HG03457 (cell line): ENCODE data around the gene RBAK.
"Not testable (repeated sequence)": the region's sequence is repeated elsewhere in the genome, so short reads cannot be mapped to it uniquely, and the experiment has no call there.

ENCODE experiments used
- ATAC-seq: cut with Tn5 transposase; IDR thresholded peaks from one replicate; pipeline ENCODE4 v1.9.1; 2021; ENCODE audit warnings: moderate number of reproducible peaks; ENCODE audit not compliant: unreplicated experiment

Gene RBAK

GRCh38 chr7:5050676-5051075, 5.0 kb downstream of the RBAK start:
- no peak for ATAC-seq

- ATAC-seq, result not testable (repeated sequence)
Measured at GRCh38 chr7:5051731-5052130, 6.1 kb downstream of the RBAK start.

GRCh38 chr7:5053175-5053574, 7.5 kb downstream of the RBAK start:
- no peak for ATAC-seq

GRCh38 chr7:5063698-5064097, 18.0 kb downstream of the RBAK start:
- no peak for ATAC-seq

GRCh38 chr7:5064391-5065106, 18.9 kb downstream of the RBAK start:
- ATAC-seq, result no peak

GRCh38 chr7:5065107-5065407, 19.4 kb downstream of the RBAK start:
- ATAC-seq, result no peak

- ATAC-seq, result no peak
Measured at GRCh38 chr7:5068521-5068920, 22.9 kb downstream of the RBAK start.

GRCh38 chr7:5070206-5070605, 24.5 kb downstream of the RBAK start:
- ATAC-seq, result no peak

GRCh38 chr7:5075187-5075586, 29.5 kb downstream of the RBAK start:
- not testable (repeated sequence) for ATAC-seq

- no peak for ATAC-seq
Measured at GRCh38 chr7:5077740-5078139, 32.1 kb downstream of the RBAK start.

- ATAC-seq, result no peak
Measured at GRCh38 chr7:5082806-5083205, 37.1 kb downstream of the RBAK start.

- no peak for ATAC-seq
Measured at GRCh38 chr7:5083311-5083711, 37.7 kb downstream of the RBAK start.

GRCh38 chr7:5086256-5086655, 40.6 kb downstream of the RBAK start:
- ATAC-seq, result no peak

- ATAC-seq, result not testable (repeated sequence)
Measured at GRCh38 chr7:5088228-5088833, 42.7 kb downstream of the RBAK start.

- ATAC-seq, result no peak
Measured at GRCh38 chr7:5088906-5089305, 43.2 kb downstream of the RBAK start.

GRCh38 chr7:5093948-5094347, 48.3 kb downstream of the RBAK start:
- no peak for ATAC-seq

- ATAC-seq, result no peak
Measured at GRCh38 chr7:5094641-5095040, 49.0 kb downstream of the RBAK start.

GRCh38 chr7:5116359-5116758, 70.7 kb downstream of the RBAK start:
- ATAC-seq, result no peak

GRCh38 chr7:5117095-5117970, 71.7 kb downstream of the RBAK start:
- no peak for ATAC-seq
